GM23248 (cell line): ENCODE data around the gene NCR1.

Source experiments
- EZH2 ChIP-seq: fragments of 200-600 bp; sonication (generic); IDR thresholded peaks from 2 replicates; pipeline ENCODE4 v1.6.1; 2018; ENCODE audit warnings: antibody characterized with exemption, mild to moderate bottlenecking; ENCODE audit not compliant: insufficient read depth, poor library complexity, severe bottlenecking
- EZH2phosphoT487 ChIP-seq: fragments of 200-600 bp; sonication (generic); IDR thresholded peaks from 2 replicates; pipeline ENCODE4 v1.6.1; 2018; ENCODE audit warnings: antibody characterized with exemption, moderate library complexity, mild to moderate bottlenecking, low read depth; ENCODE audit not compliant: insufficient read depth

DNA sequence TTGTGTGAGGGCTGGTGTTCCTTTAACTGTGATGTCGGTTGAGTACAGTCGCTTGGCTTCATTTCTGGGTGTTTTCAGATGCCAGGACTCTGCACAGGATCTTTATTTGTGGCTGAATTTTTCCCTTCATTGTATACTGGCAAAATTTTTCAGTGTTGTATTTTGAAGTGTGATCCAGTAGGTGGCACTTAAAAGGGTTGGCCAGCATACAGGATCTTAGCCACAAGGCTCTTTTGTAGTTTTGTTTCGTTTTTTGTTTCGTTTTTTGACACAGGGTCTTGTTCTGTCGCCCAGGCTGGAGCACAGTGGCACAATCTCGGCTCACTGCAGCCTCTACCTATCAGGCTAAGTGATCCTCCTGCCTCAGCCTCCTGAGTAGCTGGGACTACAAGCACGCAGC is 23.2 kb upstream of the NCR1 start:
- no peak for TF ChIP-seq EZH2
- TF ChIP-seq EZH2phosphoT487: no peak
